Naive thymus-derived CD4-positive, alpha-beta T cell (primary cell): Measurements from ENCODE around the gene SH2D1A. TPM values are rescaled to one million over a fixed set of nuclear protein-coding genes. Genes with fewer than 3 reads are reported as not detected.

Source experiments
- ATAC-seq: fragments of 150-1000 bp; cut with Tn5 transposase; 2 replicates; pipeline ENCODE4 v1.10.0; 2021; ENCODE audit warnings: mild to moderate bottlenecking, moderate library complexity
- CTCF ChIA-PET: fragments of 350-600 bp; sonication (Branson Sonifier 250); formaldehyde crosslinking; loops from one replicate; lab custom pipeline; 2021; ENCODE audit warnings: antibody characterized with exemption; lab: Charles Lee
- POLR2A ChIA-PET: fragments of 350-600 bp; sonication (Branson Sonifier 250); formaldehyde crosslinking; loops from one replicate; lab custom pipeline; 2021; ENCODE audit warnings: antibody characterized with exemption, inconsistent platforms; lab: Charles Lee
- DNase-seq, 9 donors: peaks; one replicate each; pipeline versions ENCODE4 v3.0.0 to v3.0.0-alpha.2; 2020 to 2022; ENCODE audit warnings: mixed read lengths in 1 of 9
- H3K27ac ChIP-seq: one replicate; pipeline ENCODE4 v1.7.0; 2013; ENCODE audit warnings: mild to moderate bottlenecking, low read depth, low read length, moderate library complexity
- H3K27me3 ChIP-seq, 2 donors: one replicate each; pipeline ENCODE4 v1.7.0; 2013; ENCODE audit warnings: low read length in 2 of 2, mild to moderate bottlenecking in 2 of 2, moderate library complexity in 2 of 2; ENCODE audit not compliant: control insufficient read depth in 2 of 2, insufficient read depth in 2 of 2
- H3K36me3 ChIP-seq, 3 experiments: 1 replicate in 2 of 3; 2 replicates in 1 of 3; pipeline ENCODE4 v1.7.0; 2013; ENCODE audit warnings: low read length in 3 of 3, mild to moderate bottlenecking in 3 of 3, moderate library complexity in 1 of 3; ENCODE audit not compliant: insufficient read depth in 3 of 3, control insufficient read depth in 2 of 3
- H3K4me1 ChIP-seq, 2 donors: one replicate each; pipeline ENCODE4 v1.7.0; 2013; ENCODE audit warnings: low read length in 2 of 2, mild to moderate bottlenecking in 2 of 2, moderate library complexity in 1 of 2; ENCODE audit not compliant: control insufficient read depth in 2 of 2, insufficient read depth in 2 of 2
- H3K4me3 ChIP-seq: 2 replicates; pipeline ENCODE4 v1.7.0; 2013; ENCODE audit warnings: mild to moderate bottlenecking, low read length
- H3K9me3 ChIP-seq, 3 experiments: 1 replicate in 2 of 3; 2 replicates in 1 of 3; pipeline ENCODE4 v1.7.0; 2013; ENCODE audit warnings: low read length in 3 of 3; ENCODE audit not compliant: control insufficient read depth in 2 of 3
- H3K27ac Mint-ChIP-seq, 9 donors: one replicate each; pipeline ENCODE4 v1.8.0; 2020 to 2022; ENCODE audit warnings: mixed read lengths in 9 of 9, mild to moderate bottlenecking in 8 of 9, moderate library complexity in 5 of 9, inconsistent platforms in 2 of 9
- H3K27me3 Mint-ChIP-seq, 5 donors: one replicate each; pipeline ENCODE4 v1.8.0; 2021 to 2022; ENCODE audit warnings: mixed read lengths in 5 of 5, mild to moderate bottlenecking in 1 of 5
- H3K36me3 Mint-ChIP-seq, 5 donors: one replicate each; pipeline ENCODE4 v1.8.0; 2020 to 2022; ENCODE audit warnings: mixed read lengths in 5 of 5, mild to moderate bottlenecking in 3 of 5, inconsistent platforms in 1 of 5
- H3K4me1 Mint-ChIP-seq, 7 donors: one replicate each; pipeline ENCODE4 v1.8.0; 2020 to 2022; ENCODE audit warnings: mixed read lengths in 7 of 7, mild to moderate bottlenecking in 3 of 7, inconsistent platforms in 1 of 7
- H3K4me3 Mint-ChIP-seq, 10 donors: one replicate each; pipeline ENCODE4 v1.8.0; 2020 to 2022; ENCODE audit warnings: mild to moderate bottlenecking in 10 of 10, mixed read lengths in 10 of 10, moderate library complexity in 6 of 10, inconsistent platforms in 2 of 10
- H3K9me3 Mint-ChIP-seq, 11 donors: one replicate each; pipeline ENCODE4 v1.8.0; 2020 to 2022; ENCODE audit warnings: mixed read lengths in 11 of 11, mild to moderate bottlenecking in 4 of 11, inconsistent platforms in 1 of 11, moderate library complexity in 1 of 11
- intact Hi-C, 2 donors: fragments of 100-400 bp; cut with micrococcal nuclease; formaldehyde crosslinking; loops; one replicate each; pipeline ENCODE4 v1.15.1; 2023
- polyA plus RNA-seq, 2 donors: library from polyadenylated mRNA; unstranded; fragments of 300-500 nt; fragmentation: Illumina TruSeq; gene quantifications; one replicate each; pipeline ENCODE4 v1.2.3, GENCODE V29; 2021
- total RNA-seq, 6 experiments: library from RNA in 5 of 6; stranded (reverse) in 5 of 6; gene quantifications; 1 replicate in 5 of 6; 2 replicates in 1 of 6; pipeline ENCODE4 v1.2.3 and lab custom pipeline; 2021 to 2026

The SH2D1A gene
- total and polyA plus RNA-seq, 7 experiments from 2014 or later: 23.8 to 57.6 (median 43.8) TPM

- peaks cover 0 to 7% (median 0%) of the 10 kb centered on the region in 11 donors for H3K9me3 Mint-ChIP-seq
- H3K4me3 Mint-ChIP-seq: no peak overlapping the region
- H3K36me3 Mint-ChIP-seq: peaks cover 0 to 26% (median 3%) of the 10 kb centered on the region in 5 donors
- ATAC-seq (no peak), DNase-seq (no peak)
- H3K27ac Mint-ChIP-seq: peak overlapping the region in 1 of 9 donors; percentile 28
- no peak overlapping the region for H3K4me3 ChIP-seq
- CTCF ChIA-PET: no interaction called here
- no peaks in the 10 kb centered on the region for H3K36me3 ChIP-seq
- POLR2A ChIA-PET: no interaction called here
- H3K4me1 Mint-ChIP-seq: no peaks in the 10 kb centered on the region
- intact Hi-C loops: no loop called here
- H3K27me3 ChIP-seq: no peaks in the 10 kb centered on the region
- no peaks in the 10 kb centered on the region for H3K27me3 Mint-ChIP-seq
- H3K9me3 ChIP-seq: no peaks in the 10 kb centered on the region
- H3K4me1 ChIP-seq: no peaks in the 10 kb centered on the region
- H3K27ac ChIP-seq: no peak overlapping the region
These were observed 75.7 kb downstream of the SH2D1A start for GRCh38 chrX:124421898-124422655.

Other genes starting within 250 kb of the SH2D1A start
- not detected for gene TEX13D, start 13.9 kb upstream of the SH2D1A start, total RNA-seq
- not detected for gene TEX13D, start 13.9 kb upstream of the SH2D1A start, polyA plus RNA-seq